SKM-1 (cell line): ENCODE data around the gene AMHR2.

ENCODE experiments used
- DNase-seq: peaks from one replicate; lab custom pipeline; 2025; ENCODE audit not compliant: unreplicated experiment; lab: John Stamatoyannopoulos, UW

Gene AMHR2

GRCh38 chr12:53452159-53453077, 28.8 kb downstream of the AMHR2 start:
- DNase-seq: no peak

- DNase-seq: no peak
Observed at GRCh38 chr12:53453953-53454640, 30.4 kb downstream of the AMHR2 start.

- no peak for DNase-seq
Observed at GRCh38 chr12:53454707-53455106, 31.1 kb downstream of the AMHR2 start.

GRCh38 chr12:53456654-53457366, 33.2 kb downstream of the AMHR2 start:
- no peak for DNase-seq

DNA sequence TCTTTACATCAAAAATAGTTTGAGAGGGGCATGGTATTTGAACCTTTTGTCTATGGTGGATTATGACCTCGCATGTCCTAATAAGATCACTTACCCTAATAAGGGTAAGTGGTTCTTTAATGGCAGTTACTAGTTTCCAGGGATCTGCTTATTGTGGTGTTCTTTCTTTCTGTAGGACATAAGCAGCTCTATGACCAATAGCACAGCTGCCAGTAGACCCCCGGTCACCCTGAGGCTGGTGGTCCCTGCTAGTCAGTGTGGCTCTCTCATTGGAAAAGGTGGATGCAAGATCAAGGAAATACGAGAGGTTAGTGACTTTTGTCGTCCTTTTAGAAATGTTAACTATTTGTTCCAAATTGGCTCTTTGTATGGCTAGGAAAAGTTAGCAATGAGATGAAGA, 35.4 kb downstream of the AMHR2 start:
- DNase-seq: no peak

- DNase-seq: no peak
Observed at GRCh38 chr12:53461059-53461458, 37.4 kb downstream of the AMHR2 start.

DNA sequence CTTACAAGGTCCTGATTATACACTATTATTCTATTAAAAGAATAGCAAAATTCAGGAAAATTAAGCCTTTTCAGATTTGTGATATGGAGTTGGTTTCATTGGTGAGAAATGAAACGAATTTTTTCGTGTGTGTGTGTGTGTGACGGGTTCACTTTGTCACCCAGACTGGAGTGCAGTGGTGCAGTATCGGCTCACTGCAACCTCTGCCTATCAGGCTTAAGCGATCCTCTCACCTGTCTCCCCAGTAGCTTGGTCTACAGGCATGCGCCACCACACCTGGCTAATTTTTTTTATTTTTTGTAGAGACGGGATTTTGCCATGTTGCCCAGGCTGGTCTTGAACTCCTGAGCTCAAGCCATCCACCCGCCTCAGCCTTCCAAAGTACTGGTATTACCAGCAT, 37.9 kb downstream of the AMHR2 start:
- DNase-seq: no peak

DNA sequence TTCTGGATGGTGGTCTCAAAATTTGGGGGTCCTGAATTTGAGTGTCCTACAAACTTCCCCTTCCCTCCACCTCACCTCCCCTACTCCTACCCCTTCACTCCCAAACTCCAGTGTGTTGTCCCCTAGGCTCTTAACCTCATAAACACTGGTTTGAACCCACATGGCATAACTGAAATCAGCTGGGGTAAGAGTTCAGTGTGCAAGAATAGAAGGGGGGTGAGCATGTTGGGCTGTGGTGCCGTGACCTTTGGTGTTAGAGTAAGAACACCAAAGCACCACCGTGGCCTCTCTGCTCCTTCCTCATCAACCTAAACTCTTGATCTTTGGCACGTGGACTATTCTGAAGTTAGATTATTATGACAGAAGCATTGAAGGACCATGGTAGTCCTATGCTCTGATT, 39.3 kb downstream of the AMHR2 start:
- DNase-seq: no peak

DNA sequence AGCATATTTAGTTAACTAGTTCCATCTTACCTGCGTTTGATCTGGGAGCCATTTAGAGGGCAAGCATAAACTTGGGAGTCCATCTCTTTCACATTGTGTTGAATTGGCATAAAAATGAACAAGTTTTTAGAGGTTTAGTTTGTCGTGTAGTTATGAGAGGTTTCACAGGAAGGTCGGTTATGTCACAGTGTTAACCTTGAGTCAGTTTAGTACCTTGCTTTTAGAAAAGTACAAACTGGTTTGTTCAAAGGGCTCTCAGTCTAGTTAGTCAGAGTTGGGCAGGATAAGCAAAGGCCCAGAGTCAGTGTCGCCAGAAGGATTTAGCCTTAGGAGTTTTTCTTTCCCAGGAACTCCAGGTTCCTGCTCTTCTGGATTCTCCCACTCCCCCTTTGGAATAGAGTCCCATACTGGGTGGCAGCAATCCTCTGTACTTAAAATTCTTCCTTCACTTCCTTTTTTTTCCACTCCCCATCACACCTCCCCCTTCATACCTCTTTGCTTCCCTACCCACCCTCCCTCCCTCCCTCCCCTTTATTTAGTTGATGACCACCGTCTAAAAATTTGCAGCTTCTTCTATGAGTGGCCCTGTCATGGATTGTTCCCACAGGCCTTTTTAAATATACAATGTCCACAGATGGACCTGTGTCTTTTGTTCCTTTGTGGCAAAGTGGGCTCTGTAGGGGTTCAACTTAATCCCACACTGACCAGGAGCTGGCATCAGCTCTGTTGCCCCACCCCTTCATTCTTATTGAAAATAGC, 40.3 kb downstream of the AMHR2 start:
- no peak for DNase-seq

GRCh38 chr12:53464685-53465418, 41.2 kb downstream of the AMHR2 start:
- DNase-seq: no peak

- DNase-seq: no peak
Observed at GRCh38 chr12:53465679-53466078, 42.0 kb downstream of the AMHR2 start.

DNA sequence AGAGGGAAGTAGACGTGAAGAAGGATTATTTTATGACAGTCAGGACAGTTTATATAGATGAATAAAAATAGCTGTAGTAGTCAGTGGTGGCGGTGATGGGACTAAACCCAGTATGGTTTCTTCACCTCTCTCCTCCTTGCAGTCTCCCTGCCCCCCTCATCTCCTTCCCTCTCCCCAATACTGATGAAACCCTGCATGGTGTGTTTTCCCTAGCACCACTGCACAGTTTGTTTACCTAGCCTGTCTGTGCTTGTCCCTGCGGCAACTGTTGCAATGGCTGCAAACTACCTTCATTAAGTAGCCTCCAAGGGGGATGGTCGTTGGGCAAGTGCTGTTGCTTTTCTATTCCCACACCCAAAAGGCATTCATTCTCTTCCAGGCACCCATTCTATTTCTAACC, 43.0 kb downstream of the AMHR2 start:
- no peak for DNase-seq

GRCh38 chr12:53467082-53467481, 43.4 kb downstream of the AMHR2 start:
- DNase-seq: no peak

DNA sequence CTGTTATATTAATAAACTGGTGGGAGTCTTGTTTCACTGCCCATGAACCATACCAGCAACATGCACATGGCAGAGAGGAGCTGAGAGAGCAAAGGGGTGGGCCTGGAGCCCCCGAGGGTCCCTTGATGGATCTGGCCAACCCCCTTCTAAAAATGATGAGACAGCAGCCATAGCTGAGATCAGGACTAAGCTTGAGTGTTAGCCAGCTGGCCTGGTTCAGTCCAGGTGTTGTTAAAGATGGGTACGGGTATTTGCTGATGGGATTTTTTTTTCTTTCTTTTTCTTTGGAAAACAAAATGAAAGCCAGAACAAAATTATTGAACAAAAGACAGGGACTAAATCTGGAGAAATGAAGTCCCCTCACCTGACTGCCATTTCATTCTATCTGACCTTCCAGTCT, 44.2 kb downstream of the AMHR2 start:
- DNase-seq: no peak

GRCh38 chr12:53468282-53468681, 44.6 kb downstream of the AMHR2 start:
- no peak for DNase-seq

DNA sequence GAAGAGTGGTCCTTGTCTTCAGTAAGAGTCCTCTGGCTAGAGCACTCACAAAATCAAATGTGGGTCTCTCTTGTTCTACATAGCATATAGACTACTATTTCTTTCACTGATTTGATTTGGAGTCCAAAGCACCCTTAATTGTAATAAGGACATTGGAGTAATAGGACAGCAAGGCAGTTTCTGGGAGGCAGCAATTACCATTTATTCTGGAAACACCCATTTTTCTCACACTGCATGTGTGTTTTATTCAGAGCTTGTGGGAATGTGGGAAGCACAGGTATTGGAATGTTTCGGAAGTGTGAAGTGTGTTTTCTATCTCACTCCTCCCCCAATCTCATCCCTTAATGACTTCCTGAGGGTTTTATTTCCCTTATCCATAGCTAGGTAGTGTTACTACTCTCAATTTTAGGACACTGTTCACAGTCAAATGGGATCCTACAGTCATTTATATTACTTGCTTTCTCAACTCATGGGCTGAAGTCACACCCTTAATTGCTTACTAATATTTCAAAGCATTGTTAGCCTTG, 48.5 kb downstream of the AMHR2 start:
- DNase-seq: no peak

DNA sequence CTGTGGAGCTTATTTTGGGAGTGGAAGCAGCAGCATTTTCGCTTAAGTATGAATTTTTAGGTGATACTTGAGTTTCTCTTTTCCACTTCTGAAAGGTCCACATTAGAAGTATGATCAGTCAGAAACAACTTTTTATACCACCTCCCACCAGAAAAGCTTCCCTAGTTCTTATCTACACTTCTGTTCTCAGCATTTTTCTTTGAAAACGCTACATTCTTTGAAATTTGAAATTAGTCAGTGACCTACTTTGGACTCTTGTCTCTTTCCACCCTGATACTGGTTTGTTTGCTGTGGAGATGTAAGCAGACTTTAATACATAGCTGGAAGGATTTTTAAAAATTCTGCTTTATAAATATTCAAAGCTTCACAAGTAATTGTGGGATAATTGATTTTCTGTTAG, 50.4 kb downstream of the AMHR2 start:
- DNase-seq: no peak

DNA sequence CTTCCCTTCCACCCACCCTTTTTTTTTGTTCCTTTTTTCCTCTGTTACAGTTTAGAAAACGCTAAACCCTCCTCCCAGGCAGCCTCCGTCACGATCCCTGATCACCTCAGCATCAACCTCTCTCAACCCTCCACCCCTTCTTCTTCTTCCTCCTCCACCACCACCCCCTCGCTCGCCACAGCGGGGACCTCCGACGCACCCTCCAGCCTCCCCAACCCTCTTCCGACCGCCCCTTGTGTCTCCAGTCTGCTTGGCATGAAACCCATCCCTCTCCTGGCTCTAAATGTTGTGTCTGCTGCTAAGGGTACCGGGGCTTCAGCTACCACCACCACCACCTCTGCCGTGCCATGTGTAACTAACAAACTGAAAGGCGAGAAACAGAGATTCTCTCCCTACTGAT, 51.2 kb downstream of the AMHR2 start:
- no peak for DNase-seq

DNA sequence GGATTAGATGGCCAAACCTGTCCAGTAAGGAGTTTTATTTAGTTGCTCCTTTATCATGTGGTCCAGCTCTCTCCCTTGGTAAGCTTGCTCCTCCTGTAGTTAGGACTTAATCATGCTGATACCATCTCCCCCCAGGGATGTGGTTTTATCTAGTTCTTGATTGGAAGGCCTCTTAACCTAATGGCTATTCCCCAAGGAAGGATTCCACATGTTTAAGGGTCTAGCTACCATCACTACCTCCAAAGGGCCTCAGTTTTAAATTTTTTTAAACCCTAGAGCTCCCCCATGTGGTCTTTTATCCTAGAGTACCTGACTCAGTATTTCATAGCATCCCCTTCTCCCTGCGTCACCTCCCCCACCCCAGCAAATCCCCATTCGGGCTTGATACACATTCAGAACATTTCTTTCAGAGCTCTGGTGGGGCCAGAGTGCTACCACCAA, 53.1 kb downstream of the AMHR2 start:
- DNase-seq: no peak

GRCh38 chr12:53478865-53479264, 55.2 kb downstream of the AMHR2 start:
- DNase-seq: no peak
